ENCODE results near the gene FMOD.
A peak's percentile ranks its signal among the peaks of the same experiment; 100 is the strongest.

FMOD gene

DNA sequence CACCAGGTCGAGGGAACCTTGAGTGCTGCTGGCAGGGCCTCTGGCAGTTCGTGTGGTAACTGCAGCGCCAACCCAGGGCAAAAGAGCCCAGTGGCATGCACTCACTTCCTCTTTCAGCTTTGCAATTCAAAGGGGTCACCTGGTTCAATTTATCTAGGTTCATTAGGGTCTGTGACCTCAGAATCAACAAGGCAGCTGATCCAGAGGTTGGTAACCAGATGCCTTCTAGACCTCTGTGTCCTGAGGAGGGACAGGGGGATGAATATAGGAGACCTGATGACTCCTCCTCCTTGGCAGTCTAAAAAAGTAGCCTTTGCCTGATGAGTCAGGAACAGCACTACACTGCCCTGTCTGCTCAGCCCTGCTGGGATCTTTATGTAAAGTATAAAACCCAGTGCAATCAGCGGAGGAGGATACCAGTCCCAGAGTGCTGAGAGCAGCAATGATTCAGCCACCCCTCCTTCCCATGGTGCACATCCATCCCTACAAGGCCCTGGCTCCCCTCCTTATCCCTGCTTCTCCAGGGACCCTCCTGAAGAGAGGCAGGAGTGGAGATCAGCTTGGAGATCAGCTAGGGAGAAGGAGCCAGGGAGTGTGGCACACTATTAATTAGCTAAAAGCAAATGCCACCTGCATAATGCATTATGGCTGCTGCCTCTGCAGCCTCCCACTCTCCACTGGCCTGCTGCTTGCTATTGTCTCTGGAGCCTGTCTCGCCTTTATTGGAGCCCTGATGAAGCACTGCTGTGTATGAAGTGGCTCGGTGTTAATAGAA, 11.2 kb upstream of the FMOD start:
- DNase-seq (ENCODE audit: low read depth), result peak; percentile 88

DNA sequence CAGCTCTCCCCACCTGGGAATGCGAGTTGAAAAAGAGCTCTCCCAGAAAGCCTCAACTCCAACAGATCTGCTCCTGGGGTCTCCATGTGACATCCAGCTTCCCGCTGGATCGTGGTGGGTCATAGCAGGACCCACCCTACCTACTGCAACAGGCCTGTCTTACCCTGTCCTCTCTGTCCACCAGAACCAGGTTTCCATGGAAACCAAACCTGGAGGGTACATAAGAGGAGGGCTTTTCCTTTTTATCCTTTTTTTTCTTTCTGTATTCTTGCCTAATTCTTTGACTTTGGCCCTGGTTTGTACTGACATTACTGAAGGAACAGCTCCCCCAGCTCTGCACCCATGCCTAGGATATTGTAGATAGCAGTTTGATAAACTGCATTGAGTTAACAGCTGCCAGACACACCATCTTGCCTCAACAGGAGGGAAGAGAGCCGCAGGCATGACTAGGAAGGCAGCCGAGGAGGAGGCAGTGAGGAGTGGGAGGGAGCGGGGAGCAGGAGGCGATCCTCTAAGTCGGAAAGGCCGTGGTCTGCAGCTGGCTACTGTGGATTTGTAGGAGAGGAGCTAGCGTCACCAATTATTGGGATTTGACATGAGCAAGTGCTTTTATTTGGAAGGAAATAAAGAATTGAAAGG, 9.7 kb upstream of the FMOD start:
- DNase-seq (ENCODE audit: low read depth), result no peak

- peak; percentile 85 for DNase-seq (ENCODE audit: low read depth)
These were observed 8.2 kb upstream of the FMOD start for GRCh38 chr1:203359010-203359571.

- DNase-seq (ENCODE audit: low read depth), result peak; percentile 97
These were observed 3.3 kb upstream of the FMOD start for GRCh38 chr1:203354246-203354645.

GRCh38 chr1:203353486-203353885, 2.6 kb upstream of the FMOD start:
- DNase-seq (ENCODE audit: low read depth), result peak; percentile 69

GRCh38 chr1:203349773-203350524, 973 bp downstream of the FMOD start:
- no peak for DNase-seq (ENCODE audit: low read depth)

DNA sequence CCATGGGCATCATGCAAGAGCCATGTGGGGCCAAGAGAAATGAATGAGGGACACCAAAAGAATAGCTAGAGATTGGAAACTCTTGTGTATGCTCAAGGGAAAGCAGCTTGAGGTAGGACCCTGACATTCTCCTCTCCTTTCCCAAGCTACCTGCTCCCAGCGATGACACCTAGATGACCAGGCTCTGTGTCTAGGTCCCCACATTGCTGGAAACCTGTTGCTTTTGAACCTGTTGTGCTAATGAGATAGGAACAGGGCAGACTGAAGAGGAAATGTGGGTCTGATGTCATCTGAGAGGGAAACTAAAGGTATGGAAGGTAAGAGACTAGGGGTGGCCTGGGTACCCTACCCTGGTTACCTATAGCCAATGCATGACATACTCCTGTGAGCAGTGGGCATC, 1.8 kb downstream of the FMOD start:
- no peak for DNase-seq (ENCODE audit: low read depth)

DNA sequence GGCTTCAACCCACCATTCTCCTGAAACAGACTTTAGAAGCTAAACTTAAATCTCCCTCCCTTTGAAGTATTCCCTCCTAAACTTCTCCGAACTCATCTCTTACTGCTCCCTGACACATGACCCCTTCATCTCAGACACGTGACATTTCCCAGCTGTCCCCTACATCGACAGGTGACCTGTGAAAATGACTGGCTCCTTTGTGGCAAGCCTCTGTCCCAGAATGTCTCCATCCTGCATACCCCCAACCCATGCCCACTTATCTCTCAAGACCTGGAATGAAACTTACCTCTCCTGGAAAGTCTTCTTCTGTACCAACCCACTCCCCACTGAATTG, 4.2 kb downstream of the FMOD start:
- no peak for DNase-seq (ENCODE audit: low read depth)

- peak; percentile 42 for DNase-seq (ENCODE audit: low read depth)
These were observed 4.7 kb downstream of the FMOD start for GRCh38 chr1:203346060-203346768.

- DNase-seq (ENCODE audit: low read depth), result no peak
These were observed 6.8 kb downstream of the FMOD start for GRCh38 chr1:203343956-203344754.

DNA sequence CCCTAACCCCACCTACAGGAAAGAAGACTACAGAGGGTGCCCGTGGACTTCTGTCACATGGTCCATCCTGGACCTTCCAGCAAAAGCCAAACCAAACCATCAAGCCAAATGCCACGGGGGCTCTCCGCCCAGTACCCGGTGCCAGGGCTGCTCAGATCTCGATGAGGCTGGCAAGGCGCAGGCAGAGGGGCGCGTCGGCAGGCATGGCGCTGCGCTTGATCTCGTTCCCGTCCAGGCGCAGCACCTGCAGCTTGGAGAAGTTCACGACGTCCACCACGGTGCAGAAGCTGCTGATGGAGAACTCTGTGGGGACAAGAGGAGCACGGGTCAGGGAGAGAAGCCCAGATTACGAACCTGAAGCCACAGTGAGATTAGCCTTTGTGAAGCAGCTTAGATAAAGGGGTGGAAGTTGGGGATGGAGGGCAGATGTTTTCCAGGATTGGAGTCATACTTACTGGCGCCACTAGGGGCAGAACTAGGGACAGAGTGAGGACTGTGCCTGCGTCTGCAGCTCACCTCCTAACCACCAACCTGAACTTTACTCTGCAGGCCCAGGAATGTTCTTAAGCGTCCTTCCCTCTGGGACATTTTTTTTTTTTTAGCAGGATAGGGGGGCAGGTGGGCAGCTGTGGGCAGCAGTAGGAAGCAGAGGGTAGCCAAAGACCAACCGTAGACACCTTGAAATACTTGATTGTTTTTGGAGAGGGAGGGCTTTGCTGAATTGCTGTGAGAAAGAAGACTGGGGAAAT, 8.6 kb downstream of the FMOD start:
- peak; percentile 55 for DNase-seq (ENCODE audit: low read depth)

DNA sequence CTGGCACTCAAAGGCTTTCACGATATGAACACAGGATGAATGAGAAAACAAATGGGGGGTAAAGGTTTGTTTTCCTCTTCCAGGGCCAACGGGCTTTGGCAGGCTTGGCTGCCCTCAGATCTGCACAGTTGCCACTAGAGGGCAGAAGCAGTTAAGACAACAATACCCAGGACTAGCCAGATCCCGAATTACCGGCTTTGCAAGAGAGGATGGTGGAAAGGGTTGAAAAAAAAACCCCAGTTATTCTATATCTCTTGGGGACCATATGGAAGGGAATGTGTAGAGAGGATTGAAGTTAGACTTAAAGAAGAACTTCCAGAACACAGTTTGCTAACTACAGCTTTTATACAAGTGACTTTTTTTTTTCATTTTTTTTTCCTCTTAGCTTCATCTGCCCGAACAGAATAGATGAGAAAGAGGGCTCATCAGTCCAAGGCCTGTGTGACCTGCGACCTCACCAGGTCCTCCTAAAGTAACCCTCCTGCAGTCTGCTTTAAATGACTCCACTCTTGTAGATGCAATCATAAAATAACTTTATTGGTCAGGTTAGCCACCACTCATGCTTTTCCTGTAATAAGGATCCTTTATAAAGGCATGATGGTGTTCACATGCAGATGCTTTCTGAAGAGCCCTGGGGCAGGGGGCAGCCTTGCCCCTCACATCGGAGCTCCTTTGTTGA, 10.7 kb downstream of the FMOD start:
- peak; percentile 83 for DNase-seq (ENCODE audit: low read depth)

GRCh38 chr1:203338335-203339036, 12.4 kb downstream of the FMOD start:
- DNase-seq (ENCODE audit: low read depth), result peak; percentile 67

DNA sequence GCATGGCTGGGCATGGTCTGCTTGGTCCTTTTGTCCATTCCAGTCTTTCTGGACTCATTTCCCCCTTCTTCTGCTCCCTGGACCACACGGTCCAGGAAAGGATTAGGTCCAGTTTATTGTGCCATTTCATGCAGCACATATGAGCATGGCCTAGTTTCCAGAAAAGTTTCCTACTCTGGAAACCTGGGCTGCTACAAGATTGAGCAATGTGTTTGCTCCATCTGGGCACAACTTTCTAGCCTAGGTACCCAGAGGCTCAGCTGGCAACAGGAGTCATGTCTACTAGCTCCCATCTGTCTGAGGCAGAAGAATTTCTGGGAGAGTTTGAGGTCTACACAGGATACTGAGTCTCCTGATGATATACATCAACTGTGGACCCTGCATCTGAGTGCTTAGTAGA, 14.8 kb downstream of the FMOD start:
- DNase-seq (ENCODE audit: low read depth), result no peak

- DNase-seq (ENCODE audit: low read depth), result no peak
These were observed 15.4 kb downstream of the FMOD start for GRCh38 chr1:203335503-203335902.

GRCh38 chr1:203331224-203331623, 19.7 kb downstream of the FMOD start:
- no peak for DNase-seq (ENCODE audit: low read depth)

GRCh38 chr1:203328714-203329122, 22.2 kb downstream of the FMOD start:
- no peak for DNase-seq (ENCODE audit: low read depth)

DNA sequence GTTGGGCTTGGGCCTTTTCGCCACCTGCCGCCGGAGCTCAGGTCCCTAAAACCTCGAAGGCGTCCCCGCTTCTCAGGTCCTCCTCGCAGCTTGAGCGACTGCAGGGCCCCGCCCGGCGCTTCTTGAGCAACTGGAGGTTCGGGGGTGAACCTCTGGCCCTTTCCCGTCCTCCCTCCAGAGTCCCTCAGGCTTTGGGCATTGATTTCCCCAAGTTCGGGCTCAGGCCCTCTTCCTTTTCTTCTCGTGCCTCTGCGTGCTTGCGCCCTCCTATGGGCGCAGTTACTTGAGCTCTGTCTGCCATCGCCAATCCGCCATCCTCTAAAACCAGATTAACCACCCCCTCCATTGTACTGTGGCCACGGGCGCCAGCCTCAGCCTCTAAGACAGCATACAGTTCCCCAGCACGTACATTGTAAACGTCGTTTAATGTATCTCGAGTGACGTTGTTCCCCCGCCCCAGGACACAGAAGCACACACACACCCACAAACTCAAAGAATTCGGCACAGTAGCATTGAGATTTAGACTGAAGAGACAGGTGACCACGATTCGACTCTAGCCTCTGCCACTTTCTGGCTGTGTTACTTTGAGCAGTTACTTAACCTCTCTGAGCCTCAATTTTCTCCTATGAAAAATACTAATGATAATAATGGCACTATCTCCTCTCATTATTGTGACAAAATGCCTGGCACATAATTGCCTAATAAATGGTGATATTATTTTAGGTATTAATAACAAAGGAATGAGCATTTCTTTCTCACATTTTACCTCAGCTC, 23.1 kb downstream of the FMOD start:
- DNase-seq (ENCODE audit: low read depth), result peak; percentile 66

Measured in EH (cell line).